Kidney capillary endothelial cell (primary cell): ENCODE data around the gene GATA2.

ENCODE experiments used
- DNase-seq: peaks from one replicate; pipeline ENCODE4 v3.0.0-alpha.2; 2018; ENCODE audit warnings: low spot score

The GATA2 gene

GRCh38 chr3:128473180-128473519, 19.9 kb downstream of the GATA2 start:
- DNase-seq: no peak

DNA sequence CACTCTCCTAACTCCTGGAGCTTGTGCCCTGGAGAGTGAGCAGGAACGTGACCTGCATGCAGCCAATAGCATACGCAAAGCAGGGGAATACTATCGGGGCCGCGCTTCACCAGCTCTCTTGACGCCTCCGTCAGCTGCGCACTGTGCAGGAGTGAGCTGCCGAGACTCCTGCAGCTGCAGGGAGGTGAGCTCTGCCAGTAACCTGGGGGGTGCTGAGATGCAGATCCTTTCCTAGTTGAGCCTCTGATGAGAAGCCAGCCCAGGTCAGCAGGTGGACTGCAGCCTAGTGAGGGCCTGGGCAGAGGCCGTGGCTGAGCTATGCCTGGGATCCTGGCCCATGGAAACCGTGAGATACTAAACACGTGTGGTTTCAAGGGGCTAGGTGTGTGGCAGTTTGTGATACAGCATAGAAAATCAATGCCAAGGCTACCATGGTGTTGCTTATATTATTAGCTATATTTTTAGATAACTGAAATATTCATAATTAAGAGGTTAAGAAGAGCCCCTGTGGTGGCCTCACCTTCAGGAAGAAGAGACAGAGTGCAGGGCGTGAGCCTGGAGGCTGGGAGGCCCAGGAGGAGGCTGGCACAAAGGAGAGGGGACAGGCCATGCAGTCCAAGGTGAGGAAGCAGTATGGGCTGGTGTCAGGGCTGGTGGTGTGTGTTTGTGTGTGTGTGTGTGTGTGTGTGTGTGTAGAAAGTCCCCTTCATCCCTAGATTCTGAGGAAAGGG, 20.4 kb downstream of the GATA2 start:
- no peak for DNase-seq

DNA sequence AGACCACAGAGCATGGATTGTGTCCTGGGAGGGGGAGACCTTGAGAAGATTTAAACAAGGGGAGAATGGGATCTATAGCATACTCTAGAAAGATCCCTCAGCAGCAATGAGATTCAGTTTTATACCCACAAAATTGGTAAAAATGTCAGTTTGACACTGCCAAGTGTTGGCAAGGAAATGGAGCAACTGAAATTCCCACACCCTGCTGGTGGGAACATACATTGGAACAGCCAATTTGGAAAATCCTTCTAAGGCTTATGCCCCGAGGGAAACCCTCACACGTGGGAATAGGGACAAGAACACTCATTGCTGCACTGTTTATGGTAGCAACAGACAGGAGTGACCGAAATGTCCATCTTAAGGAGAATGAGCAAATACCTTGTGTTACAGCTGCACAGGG, 21.3 kb downstream of the GATA2 start:
- DNase-seq: no peak

GRCh38 chr3:128471110-128471509, 21.9 kb downstream of the GATA2 start:
- DNase-seq: no peak

GRCh38 chr3:128470134-128470899, 22.7 kb downstream of the GATA2 start:
- DNase-seq: no peak

DNA sequence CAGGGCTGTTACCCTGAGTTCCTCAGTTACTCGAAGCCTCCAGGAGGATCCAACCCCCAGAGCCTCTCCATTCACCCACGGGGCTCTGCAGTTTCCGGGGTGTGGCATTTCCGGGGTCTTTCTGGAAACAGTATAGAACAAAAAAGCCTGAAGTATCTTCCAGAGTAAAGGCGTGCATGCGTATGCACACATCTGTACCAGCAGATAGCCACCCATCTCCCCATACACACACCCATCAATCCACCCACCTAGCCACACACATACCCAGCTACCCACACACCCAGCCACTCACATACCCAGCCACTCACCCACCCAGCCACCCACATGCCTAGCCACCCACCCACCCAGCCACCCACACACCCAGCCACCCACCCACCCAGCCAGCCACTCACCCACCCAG, 23.4 kb downstream of the GATA2 start:
- no peak for DNase-seq

GRCh38 chr3:128468791-128469527, 24.0 kb downstream of the GATA2 start:
- DNase-seq: no peak

- DNase-seq: no peak
These were observed 24.7 kb downstream of the GATA2 start for GRCh38 chr3:128468285-128468790.

GRCh38 chr3:128466840-128467541, 26.0 kb downstream of the GATA2 start, which contains the start of gene DNAJB8:
TSS of gene DNAJB8 (minus strand) at chr3:128466890. CDS start at chr3:128463245, 3,645 bp downstream.
- DNase-seq: no peak

DNA sequence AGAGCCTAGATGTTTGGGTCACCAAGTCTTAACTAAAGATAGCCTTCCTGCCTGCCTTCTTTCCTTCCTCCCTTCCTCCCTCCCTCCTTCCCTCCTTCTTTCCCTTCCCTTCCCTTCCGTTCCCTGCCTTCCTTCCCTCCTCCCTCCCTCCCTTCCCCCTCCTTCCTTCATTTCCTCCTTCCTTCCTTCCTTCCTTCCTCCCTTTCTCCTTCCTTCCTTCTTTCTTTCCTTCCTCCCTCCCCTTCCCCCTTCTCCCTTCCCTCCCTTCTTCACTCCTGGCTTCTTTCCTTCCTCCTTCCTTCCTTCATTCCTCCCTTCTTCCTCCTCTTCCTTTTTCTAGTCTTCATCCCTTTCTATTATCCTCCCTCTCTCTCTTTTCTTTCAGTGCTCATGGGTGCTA, 28.3 kb downstream of the GATA2 start:
- no peak for DNase-seq

DNA sequence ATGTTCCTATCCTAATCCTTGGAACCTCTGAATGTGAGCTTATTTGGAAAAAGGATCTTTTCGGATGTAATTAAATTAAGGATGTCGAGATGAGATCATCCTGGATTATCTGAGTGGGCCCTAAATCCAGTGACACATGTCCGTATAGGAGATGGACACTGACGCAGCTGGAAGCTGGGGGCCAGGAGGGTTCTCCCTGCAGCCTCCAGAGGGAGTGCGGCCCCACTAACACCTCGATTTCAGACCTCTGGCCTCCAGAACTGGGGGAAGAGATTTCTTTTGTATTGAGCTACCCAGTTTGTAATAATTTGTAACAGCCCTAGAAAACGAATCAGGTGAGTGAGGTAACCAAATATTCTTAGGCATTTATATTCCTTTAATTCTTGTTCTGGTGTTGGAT, 28.8 kb downstream of the GATA2 start:
- no peak for DNase-seq

- DNase-seq: no peak
These were observed 29.2 kb downstream of the GATA2 start for GRCh38 chr3:128463771-128464170.

- DNase-seq: no peak
These were observed 29.6 kb downstream of the GATA2 start for GRCh38 chr3:128463354-128463753.

GRCh38 chr3:128462931-128463330, 30.1 kb downstream of the GATA2 start:
- DNase-seq: no peak

DNA sequence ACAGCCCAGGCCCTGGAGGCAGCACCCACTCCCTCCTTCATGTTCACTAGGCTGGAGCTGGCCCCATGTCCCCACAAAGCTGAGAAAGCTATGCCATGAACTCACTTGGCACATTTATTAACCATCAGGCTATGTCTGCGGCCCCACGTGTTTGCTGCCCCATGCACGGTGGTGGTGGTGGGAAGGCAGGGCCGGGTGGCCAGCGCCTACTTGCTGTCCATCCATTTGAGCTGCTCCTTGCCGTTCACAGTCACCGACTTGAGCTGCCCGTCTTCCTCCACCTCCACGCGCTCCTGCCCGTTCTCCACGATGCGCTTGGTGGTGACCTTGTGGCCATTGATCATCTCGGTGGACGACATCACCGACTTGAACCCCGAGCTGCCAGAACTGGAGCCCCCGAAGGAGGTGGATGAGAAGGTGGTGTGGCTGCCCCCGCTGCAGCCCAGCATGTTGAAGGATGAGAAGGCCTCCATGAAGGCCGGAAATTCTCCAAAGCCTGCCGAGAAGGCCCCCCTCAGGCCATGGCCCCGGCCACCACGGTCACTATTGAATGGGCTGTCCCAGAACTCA, 30.6 kb downstream of the GATA2 start:
- DNase-seq: no peak

GRCh38 chr3:128461731-128462130, 31.3 kb downstream of the GATA2 start:
- no peak for DNase-seq

DNA sequence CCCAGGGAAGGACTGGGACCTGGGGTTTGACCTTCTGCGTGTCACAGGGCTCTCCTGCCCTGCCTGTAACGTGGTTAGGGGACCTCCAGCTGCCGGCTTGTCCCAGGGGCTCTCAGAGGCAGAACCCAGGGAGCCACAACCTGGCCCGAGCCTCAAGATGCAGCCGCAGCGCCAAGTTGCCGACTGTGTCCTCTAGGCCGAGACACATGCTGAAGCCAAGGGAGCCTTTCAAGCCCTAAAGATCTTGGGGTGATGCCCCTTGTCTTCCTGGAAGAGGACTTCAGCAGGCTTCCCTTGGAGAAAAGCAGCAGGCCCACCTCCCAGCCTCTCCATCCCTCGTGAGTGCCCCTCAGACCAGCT, 33.6 kb downstream of the GATA2 start:
- DNase-seq: no peak

DNA sequence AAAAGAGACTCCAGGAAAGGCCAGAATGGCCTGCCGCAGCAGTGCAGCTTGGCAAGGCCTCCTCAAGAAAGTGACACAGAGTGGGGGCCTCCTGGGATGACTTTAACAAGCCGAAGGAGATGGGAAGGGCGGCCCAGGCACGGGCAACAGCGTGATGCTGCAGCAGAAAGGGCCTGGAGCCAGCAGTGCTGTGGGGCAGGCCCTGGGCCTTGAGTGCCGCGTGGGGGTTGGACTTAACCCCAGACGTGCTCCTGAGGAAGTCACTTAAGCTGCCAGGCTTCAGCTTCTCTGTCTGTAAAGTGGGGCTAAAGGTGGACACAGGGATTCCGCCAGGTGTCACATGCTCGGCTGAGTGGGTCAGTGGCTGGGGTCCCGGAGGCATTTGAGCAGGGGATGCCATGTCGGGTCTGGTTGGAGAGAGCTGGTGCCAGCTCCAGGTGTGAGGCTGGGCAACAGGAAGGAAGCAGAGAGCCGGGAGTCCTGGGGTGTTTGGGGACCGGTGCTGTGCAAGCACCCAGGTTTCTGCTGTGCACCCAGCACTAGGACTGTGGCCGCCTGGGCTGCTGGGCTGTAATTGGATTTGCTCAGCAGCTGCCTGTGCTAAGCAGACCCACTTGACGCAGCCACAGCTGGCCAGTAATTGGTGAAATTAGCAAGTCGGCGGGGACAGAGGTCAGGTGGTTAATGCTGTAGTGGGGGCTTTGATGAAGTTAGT, 34.1 kb downstream of the GATA2 start:
- no peak for DNase-seq

DNA sequence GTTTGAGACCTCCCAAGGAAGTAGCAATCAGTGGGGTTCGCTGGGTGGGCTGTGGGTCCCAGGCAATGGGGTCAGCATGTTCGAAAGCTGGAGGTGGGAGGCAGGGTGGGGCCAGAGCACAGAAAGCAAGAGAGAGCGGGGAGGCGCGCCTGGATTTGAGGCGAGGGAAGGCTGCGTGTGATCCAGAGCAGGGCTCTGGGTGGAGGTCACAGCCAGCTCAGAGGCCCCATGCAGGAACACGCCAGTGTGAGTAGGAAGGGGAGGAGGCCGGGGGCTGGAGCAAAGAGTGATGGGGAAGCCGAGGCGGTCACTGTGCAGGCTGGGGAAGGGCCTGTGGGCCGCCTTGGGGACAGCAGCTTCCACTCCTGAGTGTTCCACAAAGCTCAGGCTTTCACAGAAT, 35.1 kb downstream of the GATA2 start:
- DNase-seq: no peak

DNA sequence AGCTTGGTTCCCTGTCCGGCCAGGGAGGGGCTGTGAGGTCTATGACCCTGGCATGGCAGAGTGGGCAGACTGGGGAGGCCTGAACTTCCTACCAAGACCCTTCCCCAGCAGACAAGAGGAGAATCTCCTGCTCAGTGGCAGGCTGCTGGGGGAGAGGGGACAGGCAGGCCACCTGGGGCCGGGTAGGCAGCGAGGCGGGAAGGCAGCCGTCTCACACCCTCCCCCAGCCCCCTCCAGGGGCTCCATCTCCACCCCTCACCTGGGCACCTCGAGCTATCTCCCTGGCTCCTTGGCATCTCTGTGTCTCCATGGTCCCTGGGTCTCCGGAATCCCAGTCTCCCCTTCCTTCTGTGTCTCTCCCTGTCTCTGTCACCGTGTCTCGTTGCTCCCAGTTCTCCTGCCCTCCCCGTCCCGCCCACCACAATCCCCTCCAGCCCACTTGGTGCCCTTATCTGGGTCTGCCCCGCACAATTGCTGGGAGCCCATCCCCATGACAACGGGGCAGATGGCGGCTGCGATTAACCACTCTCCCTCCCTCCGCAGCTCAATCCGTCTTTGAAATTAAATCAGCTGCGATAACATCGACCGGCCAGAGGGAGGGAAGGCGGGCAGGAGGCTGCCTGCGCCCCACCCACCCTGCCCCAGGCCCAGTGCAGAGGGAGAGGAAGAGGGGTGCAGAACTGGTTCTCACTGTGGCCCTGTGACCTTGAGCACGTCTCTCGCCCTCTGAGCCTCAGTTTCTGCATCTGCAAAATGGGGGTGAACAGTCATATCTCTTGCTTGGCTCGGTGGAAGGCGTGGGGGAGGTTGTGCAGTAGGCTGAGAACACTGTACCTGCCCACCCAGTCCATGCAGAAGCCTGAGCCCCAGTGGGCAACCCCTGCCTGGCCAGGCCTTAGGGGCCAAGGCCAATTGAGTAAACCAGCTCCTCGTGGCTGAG, 36.0 kb downstream of the GATA2 start:
- no peak for DNase-seq
